Activated naive CD4-positive, alpha-beta T cell treated with anti-CD3 and anti-CD28 coated beads for 36 hours (primary cell): Measurements from ENCODE around the gene CLMN. TPM values are rescaled to one million over a fixed set of nuclear protein-coding genes. Genes with fewer than 3 reads are reported as not detected.
"Not testable (repeated sequence)": the region's sequence is repeated elsewhere in the genome, so short reads cannot be mapped to it uniquely, and the experiment has no call there.

ENCODE experiments used
- CTCF ChIA-PET: fragments of 350-600 bp; sonication (Branson Sonifier 250); formaldehyde crosslinking; loops from one replicate; lab custom pipeline; 2021; ENCODE audit warnings: antibody characterized with exemption; lab: Charles Lee
- DNase-seq: peaks from one replicate; pipeline ENCODE4 v3.0.0-alpha.2; 2020
- H3K27ac Mint-ChIP-seq: one replicate; pipeline ENCODE4 v1.8.0; 2021; ENCODE audit warnings: mild to moderate bottlenecking, mixed read lengths
- H3K27me3 Mint-ChIP-seq: one replicate; pipeline ENCODE4 v1.8.0; 2021; ENCODE audit warnings: low read depth, mixed read lengths
- H3K36me3 Mint-ChIP-seq: one replicate; pipeline ENCODE4 v1.8.0; 2021; ENCODE audit warnings: low read depth, mixed read lengths
- H3K4me1 Mint-ChIP-seq: one replicate; pipeline ENCODE4 v1.8.0; 2021; ENCODE audit warnings: low read depth, mixed read lengths
- H3K4me3 Mint-ChIP-seq: one replicate; pipeline ENCODE4 v1.8.0; 2021; ENCODE audit warnings: mild to moderate bottlenecking, moderate library complexity, mixed read lengths
- H3K9me3 Mint-ChIP-seq: one replicate; pipeline ENCODE4 v1.8.0; 2021; ENCODE audit warnings: mixed read lengths
- intact Hi-C: fragments of 100-400 bp; cut with micrococcal nuclease; formaldehyde crosslinking; loops from one replicate; pipeline ENCODE4 v1.15.1; 2023
- total RNA-seq, 2 experiments: library from RNA; stranded (reverse); gene quantifications; one replicate each; pipeline ENCODE4 v1.2.3, GENCODE V29; 2021

The CLMN gene
- total RNA-seq, 2 experiments from 2014 or later = 1.9 to 2.6 TPM

- CTCF ChIA-PET = no interaction called here
- intact Hi-C loops = no loop called here
- DNase-seq = no peak
- no peaks in the 10 kb centered on the region for H3K9me3 Mint-ChIP-seq
- no peak overlapping the region for H3K4me3 Mint-ChIP-seq
- no peak overlapping the region for H3K27ac Mint-ChIP-seq
- no peaks in the 10 kb centered on the region for H3K4me1 Mint-ChIP-seq
- H3K36me3 Mint-ChIP-seq = no peaks in the 10 kb centered on the region
- H3K27me3 Mint-ChIP-seq = no peaks in the 10 kb centered on the region
Measured at GRCh38 chr14:95218006-95218405, 101.7 kb downstream of the CLMN start.

GRCh38 chr14:95217391-95217900 is 102.3 kb downstream of the CLMN start:
- DNase-seq = no peak
- CTCF ChIA-PET = no interaction called here
- intact Hi-C loops = no loop called here
- H3K27me3 Mint-ChIP-seq = no peaks in the 10 kb centered on the region
- no peaks in the 10 kb centered on the region for H3K9me3 Mint-ChIP-seq
- H3K4me1 Mint-ChIP-seq = no peaks in the 10 kb centered on the region
- H3K4me3 Mint-ChIP-seq = no peak overlapping the region
- no peak overlapping the region for H3K27ac Mint-ChIP-seq
- H3K36me3 Mint-ChIP-seq = no peaks in the 10 kb centered on the region

GRCh38 chr14:95216008-95216407 is 103.7 kb downstream of the CLMN start:
- Mint-ChIP-seq H3K27me3 (no peaks in the 10 kb centered on the region), H3K4me3 (no peak overlapping the region), H3K9me3 (no peaks in the 10 kb centered on the region), H3K36me3 (no peaks in the 10 kb centered on the region), H3K4me1 (no peaks in the 10 kb centered on the region), H3K27ac (no peak overlapping the region)
- CTCF ChIA-PET = no interaction called here
- DNase-seq = no peak
- intact Hi-C loops = no loop called here

GRCh38 chr14:95215094-95215725 is 104.5 kb downstream of the CLMN start:
- intact Hi-C loops = no loop called here
- no peak overlapping the region for H3K27ac Mint-ChIP-seq
- H3K36me3 Mint-ChIP-seq = no peaks in the 10 kb centered on the region
- H3K4me3 Mint-ChIP-seq = no peak overlapping the region
- no peaks in the 10 kb centered on the region for H3K9me3 Mint-ChIP-seq
- no peaks in the 10 kb centered on the region for H3K27me3 Mint-ChIP-seq
- no peak for DNase-seq
- no peaks in the 10 kb centered on the region for H3K4me1 Mint-ChIP-seq
- CTCF ChIA-PET = no interaction called here

GRCh38 chr14:95213774-95214173 is 105.9 kb downstream of the CLMN start:
- no peaks in the 10 kb centered on the region for H3K9me3 Mint-ChIP-seq
- intact Hi-C loops = no loop called here
- no peak for DNase-seq

GRCh38 chr14:95211721-95212504 is 107.8 kb downstream of the CLMN start:
- CTCF ChIA-PET = no interaction called here
- no peak for DNase-seq

More at GRCh38 chr14:95213774-95214173, 105.9 kb downstream of the CLMN start:
- no peaks in the 10 kb centered on the region for H3K4me1 Mint-ChIP-seq
- no peak overlapping the region for H3K4me3 Mint-ChIP-seq
- no peaks in the 10 kb centered on the region for H3K27me3 Mint-ChIP-seq
- H3K36me3 Mint-ChIP-seq = no peaks in the 10 kb centered on the region
- CTCF ChIA-PET = interaction anchor here (1.5 kb wide), 1 partner anchor 18 kb away, joined by 4 read pairs; no protein-coding TSS in a partner anchor
- H3K27ac Mint-ChIP-seq = no peak overlapping the region

GRCh38 chr14:95210699-95211098 is 109.0 kb downstream of the CLMN start:
- no peak overlapping the region for H3K4me3 Mint-ChIP-seq
- H3K27ac Mint-ChIP-seq = no peak overlapping the region
- intact Hi-C loops = no loop called here
- H3K9me3 Mint-ChIP-seq = peaks cover under 1% of the 10 kb centered on the region
- DNase-seq = no peak
- no peaks in the 10 kb centered on the region for H3K36me3 Mint-ChIP-seq
- no peaks in the 10 kb centered on the region for H3K27me3 Mint-ChIP-seq
- no peaks in the 10 kb centered on the region for H3K4me1 Mint-ChIP-seq
- CTCF ChIA-PET = no interaction called here

More at GRCh38 chr14:95211721-95212504, 107.8 kb downstream of the CLMN start:
- H3K27ac Mint-ChIP-seq = no peak overlapping the region
- H3K4me3 Mint-ChIP-seq = no peak overlapping the region
- H3K27me3 Mint-ChIP-seq = no peaks in the 10 kb centered on the region
- H3K9me3 Mint-ChIP-seq = no peaks in the 10 kb centered on the region
- no peaks in the 10 kb centered on the region for H3K36me3 Mint-ChIP-seq
- intact Hi-C loops = no loop called here
- no peaks in the 10 kb centered on the region for H3K4me1 Mint-ChIP-seq

- Mint-ChIP-seq H3K27me3 (peaks cover 6% of the 10 kb centered on the region), H3K4me3 (no peak overlapping the region), H3K36me3 (peaks cover 3% of the 10 kb centered on the region), H3K9me3 (peaks cover 7% of the 10 kb centered on the region), H3K4me1 (no peaks in the 10 kb centered on the region), H3K27ac (no peak overlapping the region)
- no peak for DNase-seq
- CTCF ChIA-PET = no interaction called here
- intact Hi-C loops = no loop called here
Measured at GRCh38 chr14:95208598-95208997, 111.1 kb downstream of the CLMN start.

GRCh38 chr14:95207475-95208233 is 112.1 kb downstream of the CLMN start:
- Mint-ChIP-seq H3K4me1 (no peaks in the 10 kb centered on the region), H3K27ac (no peak overlapping the region), H3K4me3 (no peak overlapping the region), H3K27me3 (peaks cover 6% of the 10 kb centered on the region), H3K36me3 (peaks cover 3% of the 10 kb centered on the region), H3K9me3 (peaks cover 7% of the 10 kb centered on the region)
- no peak for DNase-seq
- intact Hi-C loops = no loop called here
- CTCF ChIA-PET = no interaction called here

GRCh38 chr14:95206534-95206933 is 113.2 kb downstream of the CLMN start:
- no peak for DNase-seq
- intact Hi-C loops = no loop called here
- Mint-ChIP-seq H3K27me3 (peaks cover 6% of the 10 kb centered on the region), H3K4me3 (no peak overlapping the region), H3K4me1 (no peaks in the 10 kb centered on the region), H3K36me3 (peaks cover 3% of the 10 kb centered on the region), H3K9me3 (peaks cover 7% of the 10 kb centered on the region), H3K27ac (no peak overlapping the region)
- CTCF ChIA-PET = interaction anchor here (0.6 kb wide), 1 partner anchor 21 kb away, joined by 8 read pairs; no protein-coding TSS in a partner anchor

GRCh38 chr14:95204705-95205104 is 115.0 kb downstream of the CLMN start:
- Mint-ChIP-seq H3K27me3 (peaks cover 6% of the 10 kb centered on the region), H3K9me3 (peaks cover 7% of the 10 kb centered on the region), H3K36me3 (peaks cover 3% of the 10 kb centered on the region), H3K27ac (no peak overlapping the region), H3K4me3 (no peak overlapping the region), H3K4me1 (no peaks in the 10 kb centered on the region)
- CTCF ChIA-PET = interaction anchor here (0.6 kb wide), 1 partner anchor 62 kb away, joined by 3 read pairs; no protein-coding TSS in a partner anchor
- intact Hi-C loops = no loop called here
- DNase-seq = no peak

- H3K4me3 Mint-ChIP-seq, H3K36me3 Mint-ChIP-seq, H3K27ac Mint-ChIP-seq, CTCF ChIA-PET, H3K9me3 Mint-ChIP-seq, intact Hi-C loops, H3K4me1 Mint-ChIP-seq, DNase-seq, H3K27me3 Mint-ChIP-seq: not testable (repeated sequence)
Measured at GRCh38 chr14:95201745-95202144, 118.0 kb downstream of the CLMN start.
